Psoas muscle (tissue), 8 donors: ENCODE data around the gene MAP3K9. TPM values are rescaled to one million over a fixed set of nuclear protein-coding genes. Genes with fewer than 3 reads are reported as not detected.

Source experiments
- ATAC-seq, 4 donors: fragments of 200-7000 bp; cut with Tn5 transposase; one replicate each; pipeline ENCODE4 v1.9.1; 2020; ENCODE audit warnings: moderate library complexity in 3 of 4, mild to moderate bottlenecking in 2 of 4
- DNase-seq, 2 donors: peaks; one replicate each; pipeline ENCODE4 v3.0.0-alpha.2; 2020
- H3K27ac ChIP-seq: fragments of 200-600 bp; one replicate; pipeline ENCODE4 v1.8.0; 2022
- H3K27me3 ChIP-seq, 3 donors: fragments of 200-600 bp in 1 of 3; one replicate each; pipeline versions ENCODE4 v1.6.1 to v1.8.0; 2013 to 2022; ENCODE audit warnings: low read length in 2 of 3, mild to moderate bottlenecking in 2 of 3, moderate library complexity in 1 of 3; ENCODE audit not compliant: insufficient read depth in 3 of 3
- H3K36me3 ChIP-seq, 2 donors: fragments of 200-600 bp in 1 of 2; one replicate each; pipeline versions ENCODE4 v1.6.1 to v1.8.0; 2013 to 2022; ENCODE audit warnings: low read depth in 1 of 2, mild to moderate bottlenecking in 1 of 2, moderate library complexity in 1 of 2; ENCODE audit not compliant: insufficient read depth in 1 of 2
- H3K4me1 ChIP-seq: fragments of 200-600 bp; one replicate; pipeline ENCODE4 v1.8.0; 2022
- H3K4me3 ChIP-seq: fragments of 200-600 bp; one replicate; pipeline ENCODE4 v1.8.0; 2022; ENCODE audit warnings: mild to moderate bottlenecking
- H3K9me3 ChIP-seq: fragments of 200-600 bp; one replicate; pipeline ENCODE4 v1.8.0; 2022
- CTCF ChIP-seq: fragments of 200-600 bp; IDR thresholded peaks from one replicate; pipeline ENCODE4 v1.8.0; 2022; ENCODE audit warnings: antibody characterized with exemption
- WGBS, 3 donors: extraction: QIAGEN DNeasy Blood & Tissue Kit; methylation state at CpG; one replicate each; pipeline versions ENCODE4 v1.1.6 to v1.1.7; 2013; 5-methylcytosine and 5-hydroxymethylcytosine counted together
- intact Hi-C, 2 donors: fragments of 100-400 bp; cut with DNase I; formaldehyde crosslinking; loops; one replicate each; pipeline versions ENCODE4 v1.11.0 to v1.14.2; 2022
- polyA plus RNA-seq, 3 donors: library from polyadenylated mRNA; stranded (reverse); fragments of 200-250 nt; gene quantifications; one replicate each; pipeline ENCODE4 v1.2.3, GENCODE V29; 2013
- total RNA-seq, 4 donors: library from RNA; stranded (reverse); fragmentation: NEBNext Ultra II Directional in 2 of 4; extraction: Animal tissue kit (Norgen Biotek cat#: 25700) in 2 of 4; gene quantifications; one replicate each; pipeline versions ENCODE4 v1.2.1 to v1.2.4, GENCODE V29; 2021 to 2023
- donor health status: healthy with polysubstance abuse.
- donor health status: DM: no; HTN: no; CAD: no; lungs with moderate emphysema.
- donor health status: Bipolar disorder and iron deficiency.
- donor health status: healthy.
- donor health status: DM: yes; HTN: yes; CAD: no.
- donor health status: DM: no; HTN: no; CAD: no.
- donor health status: DM: no; HTN: no; CAD: no.
- donor health status: DM: yes; HTN: yes; CAD: no.

MAP3K9 gene
- total and polyA plus RNA-seq, 7 donors = 0.44 to 4.3 (median 2.1) TPM

GRCh38 chr14:70830998-70831781, 21.9 kb upstream of the MAP3K9 start:
- WGBS, 3 donors = 57 to 70% (median 59%) methylated on average over 5 of the region's 5 CpGs
- H3K9me3 ChIP-seq = no peaks in the 10 kb centered on the region
- H3K4me1 ChIP-seq = no peaks in the 10 kb centered on the region
- no peaks in the 10 kb centered on the region for H3K36me3 ChIP-seq
- DNase-seq (no peak), ATAC-seq (no peak)
- TF ChIP-seq CTCF = no peak
- H3K4me3 ChIP-seq = no peak overlapping the region
- intact Hi-C loops = no loop called here
- H3K27ac ChIP-seq = no peak overlapping the region
- no peaks in the 10 kb centered on the region for H3K27me3 ChIP-seq

GRCh38 chr14:70828188-70828587, 18.9 kb upstream of the MAP3K9 start:
- Histone ChIP-seq H3K36me3 (no peaks in the 10 kb centered on the region), H3K27ac (no peak overlapping the region)
- no peak for DNase-seq

GRCh38 chr14:70827752-70828151, 18.4 kb upstream of the MAP3K9 start:
- 65 to 83% (median 77%) methylated on average over 6 of the region's 6 CpGs for WGBS, 3 donors
- TF ChIP-seq CTCF = no peak
- Histone ChIP-seq H3K9me3 (no peaks in the 10 kb centered on the region), H3K4me1 (no peaks in the 10 kb centered on the region), H3K4me3 (no peak overlapping the region), H3K27me3 (peaks cover 0 to 13% (median 7%) of the 10 kb centered on the region in 3 donors), H3K36me3 (no peaks in the 10 kb centered on the region), H3K27ac (peak overlapping the region; percentile 32)
- no peak for DNase-seq
- intact Hi-C loops = loop anchor here (10.0 kb wide), 2 partner anchors 77 to 147 kb away; partner anchors contain the start of gene PCNX1 (in 1 of the 2)
- ATAC-seq = peak in 3 of 4 donors; percentile 11 to 26 (median 19)

More at GRCh38 chr14:70828188-70828587, 18.9 kb upstream of the MAP3K9 start:
- Histone ChIP-seq H3K27me3 (peaks cover 0 to 8% (median 4%) of the 10 kb centered on the region in 3 donors), H3K9me3 (no peaks in the 10 kb centered on the region), H3K4me3 (no peak overlapping the region), H3K4me1 (no peaks in the 10 kb centered on the region)
- 45 to 90% (median 67%) methylated on average over 3 of the region's 3 CpGs for WGBS, 3 donors
- intact Hi-C loops = loop anchor here (10.0 kb wide), 2 partner anchors 77 to 147 kb away; partner anchors contain the start of gene PCNX1 (in 1 of the 2)
- TF ChIP-seq CTCF = no peak
- peak in 2 of 4 donors; percentile 49 to 52 for ATAC-seq

- no peak for TF ChIP-seq CTCF
- Histone ChIP-seq H3K27ac (peak overlapping the region; percentile 32), H3K4me3 (no peak overlapping the region), H3K36me3 (no peaks in the 10 kb centered on the region), H3K9me3 (no peaks in the 10 kb centered on the region), H3K4me1 (no peaks in the 10 kb centered on the region), H3K27me3 (peaks cover 0 to 14% (median 10%) of the 10 kb centered on the region in 3 donors)
- DNase-seq (no peak), ATAC-seq (peak; percentile 19 to 60 (median 44))
- intact Hi-C loops = loop anchor here (10.0 kb wide), 2 partner anchors 77 to 147 kb away; partner anchors contain the start of gene PCNX1 (in 1 of the 2)
Measured at GRCh38 chr14:70827347-70827746, 18.0 kb upstream of the MAP3K9 start.
